ENCODE results near the gene MCC.

MCC gene

GRCh38 chr5:113216545-113216944, 271.7 kb downstream of the MCC start:
- DNase-seq, result no peak

- no peak for DNase-seq
Measured at GRCh38 chr5:113215401-113216060, 272.7 kb downstream of the MCC start.

- no peak for DNase-seq
Measured at GRCh38 chr5:113214606-113215323, 273.5 kb downstream of the MCC start.

- DNase-seq, result no peak
Measured at GRCh38 chr5:113213551-113214425, 274.5 kb downstream of the MCC start.

GRCh38 chr5:113212244-113212920, 275.9 kb downstream of the MCC start:
- DNase-seq, result no peak

- no peak for DNase-seq
Measured at GRCh38 chr5:113209498-113209897, 278.8 kb downstream of the MCC start.

GRCh38 chr5:113205807-113206206, 282.4 kb downstream of the MCC start:
- no peak for DNase-seq

- no peak for DNase-seq
Measured at GRCh38 chr5:113205323-113205722, 282.9 kb downstream of the MCC start.

- DNase-seq, result no peak
Measured at GRCh38 chr5:113204525-113205161, 283.6 kb downstream of the MCC start.

GRCh38 chr5:113203916-113204315, 284.3 kb downstream of the MCC start:
- DNase-seq, result no peak

GRCh38 chr5:113202746-113203716, 285.2 kb downstream of the MCC start:
- DNase-seq, result no peak

- DNase-seq, result no peak
Measured at GRCh38 chr5:113202287-113202686, 286.0 kb downstream of the MCC start.

- no peak for DNase-seq
Measured at GRCh38 chr5:113201715-113202114, 286.5 kb downstream of the MCC start.

- DNase-seq, result no peak
Measured at GRCh38 chr5:113199122-113199905, 288.9 kb downstream of the MCC start.

- DNase-seq, result no peak
Measured at GRCh38 chr5:113197456-113198200, 290.6 kb downstream of the MCC start.

GRCh38 chr5:113195771-113196170, 292.5 kb downstream of the MCC start:
- no peak for DNase-seq

- no peak for DNase-seq
Measured at GRCh38 chr5:113195251-113195650, 293.0 kb downstream of the MCC start.

- no peak for DNase-seq
Measured at GRCh38 chr5:113194591-113194990, 293.7 kb downstream of the MCC start.

GRCh38 chr5:113194125-113194524, 294.1 kb downstream of the MCC start:
- no peak for DNase-seq
